Common myeloid progenitor, CD34-positive (primary cell): Measurements from ENCODE around the gene EPN3.

Source experiments
- CTCF ChIA-PET: fragments of 350-600 bp; sonication (Branson Sonifier 250); formaldehyde crosslinking; loops from one replicate; lab custom pipeline; 2021; ENCODE audit warnings: antibody characterized with exemption; lab: Charles Lee
- POLR2A ChIA-PET: fragments of 350-600 bp; sonication (Branson Sonifier 250); formaldehyde crosslinking; loops from one replicate; lab custom pipeline; 2021; ENCODE audit warnings: antibody characterized with exemption; lab: Charles Lee
- DNase-seq, 3 donors: peaks; one replicate each; pipeline versions ENCODE4 v3.0.0 to v3.0.0-alpha.2; 2013
- H3K27ac ChIP-seq, 2 experiments: 1 replicate in 1 of 2; 2 replicates in 1 of 2; pipeline ENCODE4 v1.7.0; 2013; ENCODE audit warnings: inconsistent platforms in 2 of 2, low read length in 2 of 2, mild to moderate bottlenecking in 2 of 2, low read depth in 1 of 2, moderate library complexity in 1 of 2; ENCODE audit not compliant: severe bottlenecking in 2 of 2, insufficient read depth in 1 of 2, poor library complexity in 1 of 2
- H3K27me3 ChIP-seq, 5 experiments: replicated peaks in 2 of 5; 1 replicate in 3 of 5; 2 replicates in 2 of 5; pipeline versions ENCODE4 v1.6.1 to v1.7.0; 2013; ENCODE audit warnings: low read length in 4 of 5, mild to moderate bottlenecking in 2 of 5, moderate library complexity in 2 of 5, inconsistent platforms in 1 of 5; ENCODE audit not compliant: insufficient read depth in 5 of 5, control insufficient read depth in 4 of 5
- H3K36me3 ChIP-seq, 4 experiments: 1 replicate in 2 of 4; 2 replicates in 2 of 4; pipeline versions ENCODE4 v1.6.1 to v1.7.0; 2013; ENCODE audit warnings: low read length in 3 of 4, control low read depth in 1 of 4, mild to moderate bottlenecking in 1 of 4; ENCODE audit not compliant: control insufficient read depth in 4 of 4, insufficient read depth in 4 of 4
- H3K4me1 ChIP-seq, 4 experiments: 1 replicate in 3 of 4; 2 replicates in 1 of 4; pipeline versions ENCODE4 v1.6.1 to v1.7.1; 2013; ENCODE audit warnings: low read length in 3 of 4, mild to moderate bottlenecking in 3 of 4, control low read depth in 1 of 4, inconsistent platforms in 1 of 4, moderate library complexity in 1 of 4; ENCODE audit not compliant: control insufficient read depth in 4 of 4, insufficient read depth in 4 of 4; ENCODE audit errors: control extremely low read depth in 1 of 4
- H3K4me3 ChIP-seq, 7 experiments: 1 replicate in 4 of 7; 2 replicates in 3 of 7; pipeline versions ENCODE4 v1.5.1 to v1.7.0; 2013; ENCODE audit warnings: mild to moderate bottlenecking in 7 of 7, low read length in 6 of 7, moderate library complexity in 6 of 7, inconsistent platforms in 2 of 7, low read depth in 2 of 7, control low read depth in 1 of 7; ENCODE audit not compliant: insufficient read depth in 4 of 7, control insufficient read depth in 1 of 7; ENCODE audit errors: extremely low read depth in 1 of 7
- H3K9me3 ChIP-seq, 5 experiments: 1 replicate in 4 of 5; 2 replicates in 1 of 5; pipeline versions ENCODE4 v1.6.1 to v1.7.1; 2013; ENCODE audit warnings: low read length in 4 of 5, mild to moderate bottlenecking in 2 of 5, inconsistent platforms in 1 of 5, low read depth in 1 of 5, moderate library complexity in 1 of 5; ENCODE audit not compliant: control insufficient read depth in 4 of 5, insufficient read depth in 2 of 5; ENCODE audit errors: control extremely low read depth in 1 of 5
- WGBS: methylation state at CpG from one replicate; pipeline ENCODE4 v1.1.5; 2013; ENCODE audit not compliant: insufficient coverage; 5-methylcytosine and 5-hydroxymethylcytosine counted together

The EPN3 gene

DNA sequence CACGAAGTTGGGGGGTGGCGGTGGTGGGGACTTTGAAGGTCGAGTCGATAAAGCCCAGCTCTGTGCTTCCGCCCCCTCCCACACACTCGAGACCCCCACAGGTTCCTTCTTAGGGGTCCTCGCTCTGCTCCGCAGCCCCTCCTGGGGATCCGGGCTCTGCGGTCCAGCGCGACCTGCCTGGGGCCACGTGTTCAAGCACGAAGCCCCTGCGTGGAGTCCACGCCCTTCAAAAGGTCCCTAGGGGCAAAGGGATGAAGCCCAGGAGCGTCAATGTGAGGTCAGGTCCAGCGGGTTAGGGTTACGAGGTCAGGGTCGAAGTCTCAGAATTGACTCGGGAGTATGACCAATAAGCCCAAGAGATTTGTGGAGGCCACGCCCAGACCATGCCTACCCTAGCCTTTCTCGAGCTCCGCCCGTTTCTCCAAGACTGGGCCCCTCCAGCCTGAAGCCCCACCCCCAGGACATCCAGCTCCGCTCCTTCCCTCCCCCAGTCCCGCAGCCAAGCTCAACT, 27.2 kb downstream of the EPN3 start:
- H3K4me3 ChIP-seq, result peak overlapping the region in 4 of 7 experiments; percentile 23 to 72 (median 61)
- no peaks in the 10 kb centered on the region for H3K9me3 ChIP-seq
- H3K27ac ChIP-seq, result no peak overlapping the region
- peaks cover 0 to 41% (median 36%) of the 10 kb centered on the region in 4 experiments for H3K4me1 ChIP-seq
- WGBS, result 6% methylated on average over 23 of the region's 27 CpGs
- DNase-seq, result peak in 2 of 3 donors; percentile 11 to 33
- H3K27me3 ChIP-seq, result peaks cover 0 to 77% (median 38%) of the 10 kb centered on the region in 5 experiments
- POLR2A ChIA-PET, result no interaction called here
- CTCF ChIA-PET, result interaction anchor here (1.0 to 3.7 kb wide), 9 partner anchors 9 to 79 kb away, joined by 3 to 21 read pairs (median 4); partner anchors contain the start of gene SPATA20
- H3K36me3 ChIP-seq, result peaks cover 0 to 11% (median 5%) of the 10 kb centered on the region in 4 experiments

DNA sequence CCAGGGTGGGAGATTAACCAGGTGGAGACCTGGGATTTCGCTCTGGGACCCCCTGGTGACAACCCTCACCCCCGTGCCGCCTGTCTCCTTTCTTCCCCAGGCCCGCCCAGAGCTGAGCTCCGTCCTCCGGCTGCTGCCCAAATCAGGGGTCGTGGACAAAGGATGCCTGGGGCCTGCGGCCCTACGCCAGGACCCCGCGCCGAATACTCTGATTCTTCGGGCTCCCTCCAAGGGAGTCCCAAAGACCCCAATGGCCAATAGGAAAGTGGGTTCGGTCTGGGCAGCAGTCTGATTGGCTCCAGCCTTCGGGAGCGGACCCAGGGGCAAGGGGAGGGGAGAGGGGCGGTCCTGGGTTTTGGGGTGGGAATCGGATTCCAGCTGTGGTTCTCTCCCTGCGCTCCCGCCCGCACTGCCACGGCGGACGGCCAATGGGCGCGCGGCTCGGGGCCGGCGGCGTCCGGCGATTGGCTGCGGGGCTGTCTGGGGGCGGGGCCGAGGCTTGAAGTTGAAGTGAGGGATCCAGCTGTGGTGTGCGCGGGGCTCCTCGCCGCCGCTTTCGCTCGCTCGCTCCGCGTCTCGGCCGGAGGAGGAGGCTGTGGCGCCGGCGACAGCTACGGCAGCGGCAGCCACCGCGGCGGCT, 27.8 kb downstream of the EPN3 start, which contains the start of gene CACNA1G:
TSS of gene CACNA1G (plus strand) at position 531 of the 640 bp plus-strand sequence. CDS start 745 bp downstream, outside the sequence.
- Histone ChIP-seq H3K9me3 (no peaks in the 10 kb centered on the region), H3K36me3 (peaks cover 0 to 8% (median 4%) of the 10 kb centered on the region in 4 experiments), H3K27me3 (peaks cover 0 to 83% (median 39%) of the 10 kb centered on the region in 5 experiments), H3K27ac (no peak within 1 kb of the TSS), H3K4me3 (peak within 1 kb of the TSS in 6 of 7 experiments; percentile 28 to 72 (median 47)), H3K4me1 (peaks cover 0 to 44% (median 38%) of the 10 kb centered on the region in 4 experiments)
- peak; percentile 82 to 89 (median 86) for DNase-seq
- WGBS, result under 1% methylated on average over 43 of the region's 56 CpGs
- ChIA-PET POLR2A (interaction anchor here (1.1 kb wide), 1 partner anchor 28 kb away, joined by 3 read pairs; no protein-coding TSS in a partner anchor), CTCF (interaction anchor here (1.0 to 3.7 kb wide), 9 partner anchors 10 to 79 kb away, joined by 3 to 21 read pairs (median 4); partner anchors contain the start of gene SPATA20)

DNA sequence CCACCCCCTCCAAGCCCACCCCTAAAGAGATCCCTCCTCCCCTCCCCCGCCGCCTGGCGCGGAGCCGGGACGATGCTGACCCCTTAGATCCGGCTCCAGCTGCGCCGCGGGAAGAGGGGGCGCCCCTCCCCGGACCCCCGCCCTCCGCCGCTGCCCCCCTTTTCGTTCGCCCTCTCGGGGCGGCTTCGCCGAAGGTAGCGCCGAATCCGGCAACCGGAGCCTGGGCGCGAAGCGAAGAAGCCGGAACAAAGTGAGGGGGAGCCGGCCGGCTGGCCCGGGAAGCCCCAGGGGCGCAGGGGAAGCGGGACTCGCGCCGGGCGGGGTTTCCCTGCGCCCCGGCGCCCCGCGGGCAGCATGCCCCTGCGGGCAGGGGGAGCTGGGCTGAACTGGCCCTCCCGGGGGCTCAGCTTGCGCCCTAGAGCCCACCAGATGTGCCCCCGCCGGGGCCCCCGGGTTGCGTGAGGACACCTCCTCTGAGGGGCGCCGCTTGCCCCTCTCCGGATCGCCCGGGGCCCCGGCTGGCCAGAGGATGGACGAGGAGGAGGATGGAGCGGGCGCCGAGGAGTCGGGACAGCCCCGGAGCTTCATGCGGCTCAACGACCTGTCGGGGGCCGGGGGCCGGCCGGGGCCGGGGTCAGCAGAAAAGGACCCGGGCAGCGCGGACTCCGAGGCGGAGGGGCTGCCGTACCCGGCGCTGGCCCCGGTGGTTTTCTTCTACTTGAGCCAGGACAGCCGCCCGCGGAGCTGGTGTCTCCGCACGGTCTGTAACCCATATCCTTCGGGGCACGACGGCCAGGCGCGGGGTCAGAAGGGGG, 28.6 kb downstream of the EPN3 start:
- H3K27ac ChIP-seq, result no peak overlapping the region
- under 1% methylated on average over 70 of the region's 88 CpGs for WGBS
- H3K9me3 ChIP-seq, result no peaks in the 10 kb centered on the region
- ChIA-PET POLR2A (interaction anchor here (1.1 kb wide), 1 partner anchor 27 kb away, joined by 3 read pairs; no protein-coding TSS in a partner anchor), CTCF (interaction anchor here (0.8 to 3.7 kb wide), 8 partner anchors 10 to 79 kb away, joined by 3 to 27 read pairs (median 6); no protein-coding TSS in a partner anchor)
- H3K27me3 ChIP-seq, result peaks cover 0 to 92% (median 40%) of the 10 kb centered on the region in 5 experiments
- H3K36me3 ChIP-seq, result peaks cover 0 to under 1% (median 0%) of the 10 kb centered on the region in 4 experiments
- peaks cover 0 to 47% (median 38%) of the 10 kb centered on the region in 4 experiments for H3K4me1 ChIP-seq
- peak in 1 of 3 donors; percentile 29 for DNase-seq
- H3K4me3 ChIP-seq, result peak overlapping the region in 6 of 7 experiments; percentile 28 to 66 (median 47)

DNA sequence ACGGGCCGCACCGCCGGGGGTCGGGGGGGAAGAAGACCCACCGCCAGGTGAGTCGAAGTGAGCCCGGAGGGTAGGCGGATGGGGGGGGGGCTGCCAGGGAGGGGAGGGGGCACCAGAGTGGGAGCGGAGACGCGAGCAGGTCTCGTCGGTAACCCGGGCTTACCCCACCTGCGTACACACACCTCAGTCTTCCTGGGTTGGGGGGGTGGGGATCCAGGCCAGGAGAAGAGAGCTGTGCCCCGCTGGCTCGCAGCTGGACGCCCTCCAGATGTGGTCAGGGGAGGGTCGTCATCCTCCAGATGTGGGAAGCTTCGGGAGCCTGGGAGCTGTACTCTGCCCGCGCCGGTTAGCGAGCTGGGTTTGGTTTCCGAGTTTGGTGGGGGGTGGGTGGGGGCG, 29.2 kb downstream of the EPN3 start:
- ChIA-PET CTCF (interaction anchor here (0.8 to 3.7 kb wide), 8 partner anchors 10 to 90 kb away, joined by 3 to 27 read pairs (median 6); no protein-coding TSS in a partner anchor), POLR2A (no interaction called here)
- peak overlapping the region in 1 of 7 experiments; percentile 16 for H3K4me3 ChIP-seq
- peaks cover 0 to 47% (median 38%) of the 10 kb centered on the region in 4 experiments for H3K4me1 ChIP-seq
- WGBS, result 0% methylated on average over 4 of the region's 27 CpGs
- H3K9me3 ChIP-seq, result no peaks in the 10 kb centered on the region
- H3K27me3 ChIP-seq, result peaks cover 0 to 94% (median 43%) of the 10 kb centered on the region in 5 experiments
- no peak for DNase-seq
- no peaks in the 10 kb centered on the region for H3K36me3 ChIP-seq
- H3K27ac ChIP-seq, result no peak overlapping the region

DNA sequence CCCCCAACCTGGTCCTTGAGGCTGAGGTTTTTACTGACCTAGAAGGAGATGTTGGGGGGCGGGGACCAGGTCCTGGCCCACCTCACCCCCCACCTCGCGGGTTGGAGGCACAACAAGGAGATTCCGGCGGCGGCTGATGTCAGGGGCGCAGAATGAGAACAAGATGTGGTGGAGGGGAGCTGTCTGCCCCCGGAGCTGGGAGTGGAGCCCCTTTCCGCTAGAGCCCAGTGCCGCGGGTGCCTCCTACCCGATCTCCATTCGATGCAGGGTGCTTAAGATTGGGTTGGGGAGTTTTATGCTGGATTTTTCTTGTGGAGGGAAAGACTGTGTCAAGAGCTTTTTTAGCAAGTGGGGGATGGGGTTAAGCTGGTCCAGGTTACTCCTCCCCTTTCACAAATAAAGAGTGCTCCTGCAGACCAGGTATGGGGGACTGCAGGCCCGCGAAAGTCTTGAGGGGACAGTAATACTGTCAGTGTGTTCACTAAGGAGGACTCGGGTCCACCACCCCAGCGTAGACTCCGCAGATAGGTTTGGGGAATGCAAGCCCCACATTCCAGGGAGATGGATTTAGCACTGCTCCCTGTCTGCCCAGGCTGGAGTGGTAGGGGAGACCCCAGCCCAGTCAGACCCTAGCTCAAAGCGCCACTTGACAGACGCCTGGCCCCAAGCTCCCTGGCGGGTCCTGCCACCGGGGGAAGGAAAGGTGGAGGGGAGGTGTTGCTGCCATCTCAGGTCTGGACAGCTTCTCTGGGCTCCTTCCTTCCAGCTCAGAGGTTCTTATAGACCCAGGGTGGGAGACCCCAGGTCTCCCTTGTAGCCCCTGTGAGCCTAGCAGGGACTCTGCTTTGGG, 29.9 kb downstream of the EPN3 start:
- Histone ChIP-seq H3K9me3 (no peaks in the 10 kb centered on the region), H3K4me1 (peaks cover 0 to 47% (median 38%) of the 10 kb centered on the region in 4 experiments), H3K27ac (no peak overlapping the region), H3K27me3 (peaks cover 0 to 94% (median 43%) of the 10 kb centered on the region in 5 experiments), H3K36me3 (no peaks in the 10 kb centered on the region), H3K4me3 (peak overlapping the region in 2 of 7 experiments; percentile 3 to 16)
- ChIA-PET POLR2A (interaction anchor here (0.6 kb wide), 1 partner anchor 61 kb away, joined by 4 read pairs; no protein-coding TSS in a partner anchor), CTCF (interaction anchor here (0.9 to 3.7 kb wide), 9 partner anchors 11 to 89 kb away, joined by 3 to 27 read pairs (median 4); no protein-coding TSS in a partner anchor)
- whole genome bisulfite sequencing, result 5% methylated on average over 15 of the region's 22 CpGs
- DNase-seq, result peak; percentile 14 to 55 (median 45)
